ENCODE measurements around the gene EXOC3L1.

- no peak for TF ChIP-seq SMAD4 (CRISPR knock-in tag; IDR thresholded peaks at IDR 0.05)
- TF ChIP-seq MLX (CRISPR knock-in tag; IDR thresholded peaks at IDR 0.05) = no peak
- peak; percentile 83 for TF ChIP-seq CTCF (IDR thresholded peaks at IDR 0.05)
- no peak for TF ChIP-seq CREB1 (CRISPR knock-in tag; IDR thresholded peaks at IDR 0.05)
- TF ChIP-seq FOXJ3 (CRISPR knock-in tag; IDR thresholded peaks at IDR 0.05; ENCODE audit: borderline replicate concordance) = no peak
- no peak for TF ChIP-seq RORB (CRISPR knock-in tag; IDR thresholded peaks at IDR 0.05)
- no peak for TF ChIP-seq MAX (CRISPR knock-in tag; IDR thresholded peaks at IDR 0.05)
- no peak for TF ChIP-seq NFYB (CRISPR knock-in tag; conservative IDR thresholded peaks at IDR 0.05; ENCODE audit: low read depth)
- no peak for TF ChIP-seq ZNF281 (CRISPR knock-in tag; IDR thresholded peaks at IDR 0.05)
- no peak for TF ChIP-seq USF1 (CRISPR knock-in tag; IDR thresholded peaks at IDR 0.05)
- no peak for TF ChIP-seq IRF2 (CRISPR knock-in tag; IDR thresholded peaks at IDR 0.05; ENCODE audit: borderline replicate concordance, low read depth)
- TF ChIP-seq FOXK1 (CRISPR knock-in tag; IDR thresholded peaks at IDR 0.05) = no peak
- no peak for TF ChIP-seq ATF2 (CRISPR knock-in tag; IDR thresholded peaks at IDR 0.05; ENCODE audit: borderline replicate concordance, low read depth)
- no peak for TF ChIP-seq USF2 (CRISPR knock-in tag; IDR thresholded peaks at IDR 0.05)
Observed at GRCh38 chr16:67169642-67170167, 20.2 kb downstream of the EXOC3L1 start.
